ENCODE measurements around the gene ABHD16B.

Gene ABHD16B

GRCh38 chr20:63861365-63861934 lies at the start of gene ABHD16B:
ABHD16B (plus strand) TSS chr20:63861498; CDS start chr20:63861541, 43 bp downstream.
- Histone ChIP-seq H3K27ac (no peak within 1 kb of the TSS), H3K36me3 (replicated peaks) (peaks cover 14% of the 10 kb centered on the region), H3K27me3 (replicated peaks) (no peaks in the 10 kb centered on the region), H3K4me3 (ENCODE audit: low read depth, low read length) (no peak within 1 kb of the TSS)
- in situ Hi-C loops (cut with HindIII; ENCODE audit: low pct_ligation_motif_present, low sequenced_read_pairs): no loop called here
- DNase-seq: no peak
- no peak for TF ChIP-seq CTCF (IDR thresholded peaks at IDR 0.05; ENCODE audit: low read depth, low read length, missing control alignments)

- Histone ChIP-seq H3K27me3 (replicated peaks) (no peaks in the 10 kb centered on the region), H3K36me3 (replicated peaks) (no peaks in the 10 kb centered on the region)
- TF ChIP-seq CTCF (IDR thresholded peaks at IDR 0.05; ENCODE audit: low read depth, low read length, missing control alignments): no peak
These were observed 46.2 kb upstream of the ABHD16B start for GRCh38 chr20:63814891-63815614.

GRCh38 chr20:63815615-63816253 lies 45.6 kb upstream of the ABHD16B start:
- Histone ChIP-seq H3K27ac (no peak overlapping the region), H3K27me3 (replicated peaks) (no peaks in the 10 kb centered on the region), H3K36me3 (replicated peaks) (no peaks in the 10 kb centered on the region), H3K4me3 (ENCODE audit: low read depth, low read length) (no peak overlapping the region)
- in situ Hi-C loops (cut with HindIII; ENCODE audit: low pct_ligation_motif_present, low sequenced_read_pairs): no loop called here
- DNase-seq: no peak
- TF ChIP-seq CTCF (IDR thresholded peaks at IDR 0.05; ENCODE audit: low read depth, low read length, missing control alignments): no peak

More at GRCh38 chr20:63814891-63815614, 46.2 kb upstream of the ABHD16B start:
- in situ Hi-C loops (cut with HindIII; ENCODE audit: low pct_ligation_motif_present, low sequenced_read_pairs): no loop called here
- H3K4me3 ChIP-seq (ENCODE audit: low read depth, low read length): no peak overlapping the region
- H3K27ac ChIP-seq: no peak overlapping the region
- DNase-seq: no peak

- Histone ChIP-seq H3K27ac (no peak overlapping the region), H3K4me3 (ENCODE audit: low read depth, low read length) (no peak overlapping the region), H3K36me3 (replicated peaks) (no peaks in the 10 kb centered on the region), H3K27me3 (replicated peaks) (no peaks in the 10 kb centered on the region)
- DNase-seq: peak; percentile 30
- TF ChIP-seq CTCF (IDR thresholded peaks at IDR 0.05; ENCODE audit: low read depth, low read length, missing control alignments): peak; percentile 58
- in situ Hi-C loops (cut with HindIII; ENCODE audit: low pct_ligation_motif_present, low sequenced_read_pairs): no loop called here
These were observed 41.9 kb upstream of the ABHD16B start for GRCh38 chr20:63819224-63819921.

- DNase-seq: no peak
- in situ Hi-C loops (cut with HindIII; ENCODE audit: low pct_ligation_motif_present, low sequenced_read_pairs): no loop called here
- Histone ChIP-seq H3K36me3 (replicated peaks) (no peaks in the 10 kb centered on the region), H3K4me3 (ENCODE audit: low read depth, low read length) (no peak overlapping the region), H3K27me3 (replicated peaks) (no peaks in the 10 kb centered on the region), H3K27ac (no peak overlapping the region)
- no peak for TF ChIP-seq CTCF (IDR thresholded peaks at IDR 0.05; ENCODE audit: low read depth, low read length, missing control alignments)
These were observed 39.5 kb upstream of the ABHD16B start for GRCh38 chr20:63821811-63822210.
